Sciatic nerve (tissue), 2 donors: Measurements from ENCODE around the gene SFXN2. TPM values are rescaled to one million over a fixed set of nuclear protein-coding genes. Genes with fewer than 3 reads are reported as not detected.
"Not testable (repeated sequence)": the region's sequence is repeated elsewhere in the genome, so short reads cannot be mapped to it uniquely, and the experiment has no call there.

Experiments used
- ATAC-seq: fragments of 200-7000 bp; cut with Tn5 transposase; one replicate; pipeline ENCODE4 v1.9.1; 2020; ENCODE audit warnings: mild to moderate bottlenecking, moderate library complexity
- DNase-seq: peaks from one replicate; pipeline ENCODE4 v3.0.0-alpha.2; 2020; ENCODE audit warnings: low spot score
- intact Hi-C: fragments of 100-400 bp; cut with DNase I; formaldehyde crosslinking; loops from one replicate; pipeline ENCODE4 v1.14.2; 2022
- total RNA-seq: library from RNA; stranded (reverse); fragmentation: NEBNext Ultra II Directional; extraction: Animal tissue kit (Norgen Biotek cat#: 25700); gene quantifications from one replicate; pipeline ENCODE4 v1.2.1, GENCODE V29; 2021
- donor health status: DM: no; HTN: no; CAD: no.
- donor health status: DM: no; HTN: no; CAD: no.

Gene SFXN2
- total RNA-seq, 1 donor from 2014 or later = 7.6 TPM

- intact Hi-C loops = no loop called here
- ATAC-seq (no peak), DNase-seq (no peak)
These were observed 36.4 kb upstream of the SFXN2 start for GRCh38 chr10:102678068-102678400.

GRCh38 chr10:102678842-102679289 lies 35.6 kb upstream of the SFXN2 start:
- intact Hi-C loops = no loop called here
- DNase-seq (peak; percentile 88), ATAC-seq (peak; percentile 74)

- ATAC-seq (no peak), DNase-seq (no peak)
- intact Hi-C loops = no loop called here
These were observed 34.8 kb upstream of the SFXN2 start for GRCh38 chr10:102679596-102679995.

- no peak for DNase-seq
- intact Hi-C loops = no loop called here
- no peak for ATAC-seq
These were observed 32.7 kb upstream of the SFXN2 start for GRCh38 chr10:102681696-102682095.

- DNase-seq (no peak), ATAC-seq (no peak)
- intact Hi-C loops = no loop called here
These were observed 32.0 kb upstream of the SFXN2 start for GRCh38 chr10:102682416-102682815.

- no peak for ATAC-seq
- intact Hi-C loops = no loop called here
- DNase-seq = no peak
These were observed 31.5 kb upstream of the SFXN2 start for GRCh38 chr10:102682981-102683380.

- ATAC-seq (no peak), DNase-seq (no peak)
- intact Hi-C loops = no loop called here
These were observed 30.7 kb upstream of the SFXN2 start for GRCh38 chr10:102683736-102684135.

- DNase-seq (no peak), ATAC-seq (no peak)
- intact Hi-C loops = no loop called here
These were observed 23.0 kb upstream of the SFXN2 start for GRCh38 chr10:102691285-102692066.

GRCh38 chr10:102695401-102695800 lies 19.0 kb upstream of the SFXN2 start:
- intact Hi-C loops, ATAC-seq, DNase-seq: not testable (repeated sequence)

GRCh38 chr10:102696736-102697135 lies 17.7 kb upstream of the SFXN2 start:
- intact Hi-C loops = no loop called here
- ATAC-seq (no peak), DNase-seq (no peak)

GRCh38 chr10:102698894-102699293 lies 15.5 kb upstream of the SFXN2 start:
- ATAC-seq (no peak), DNase-seq (no peak)
- intact Hi-C loops = no loop called here

GRCh38 chr10:102701272-102701671 lies 13.2 kb upstream of the SFXN2 start:
- DNase-seq (no peak), ATAC-seq (no peak)
- intact Hi-C loops = no loop called here

- intact Hi-C loops = no loop called here
- no peak for ATAC-seq
- DNase-seq = no peak
These were observed 12.6 kb upstream of the SFXN2 start for GRCh38 chr10:102701796-102702195.

- no peak for DNase-seq
- intact Hi-C loops = no loop called here
- ATAC-seq = no peak
These were observed 11.7 kb upstream of the SFXN2 start for GRCh38 chr10:102702742-102703141.

GRCh38 chr10:102704915-102705314 lies 9.5 kb upstream of the SFXN2 start:
- intact Hi-C loops = no loop called here
- no peak for ATAC-seq
- DNase-seq = no peak

- intact Hi-C loops = no loop called here
- DNase-seq (no peak), ATAC-seq (no peak)
These were observed 8.9 kb upstream of the SFXN2 start for GRCh38 chr10:102705531-102705930.

GRCh38 chr10:102710609-102711008 lies 3.8 kb upstream of the SFXN2 start:
- DNase-seq = no peak
- intact Hi-C loops = loop anchor here (10.0 kb wide), 1 partner anchor 66 kb away; the partner anchor contains the start of gene TRIM8
- ATAC-seq = no peak

GRCh38 chr10:102712089-102712488 lies 2.3 kb upstream of the SFXN2 start:
- ATAC-seq = no peak
- intact Hi-C loops = loop anchor here (10.0 kb wide), 1 partner anchor 67 kb away; the partner anchor contains the start of gene TRIM8
- DNase-seq = no peak

- ATAC-seq (no peak), DNase-seq (no peak)
- intact Hi-C loops = loop anchor here (10.0 kb wide), 1 partner anchor 68 kb away; the partner anchor contains the start of gene TRIM8
These were observed 1.4 kb upstream of the SFXN2 start for GRCh38 chr10:102712843-102713538.

- ATAC-seq = no peak
- no peak for DNase-seq
- intact Hi-C loops = loop anchor here (10.0 kb wide), 1 partner anchor 69 kb away; the partner anchor contains the start of gene TRIM8
These were observed 960 bp upstream of the SFXN2 start for GRCh38 chr10:102713539-102713813.
